Mucosa of rectum (tissue), 2 donors: Measurements from ENCODE around the gene COX7A2.

Source experiments
- H3K27ac ChIP-seq, 2 donors: one replicate each; pipeline ENCODE4 v1.7.0; 2013; ENCODE audit warnings: inconsistent platforms in 2 of 2, low read depth in 2 of 2, low read length in 2 of 2
- H3K27me3 ChIP-seq, 2 donors: one replicate each; pipeline ENCODE4 v1.7.0; 2013; ENCODE audit warnings: low read length in 2 of 2; ENCODE audit not compliant: control insufficient read depth in 2 of 2, insufficient read depth in 2 of 2
- H3K36me3 ChIP-seq, 2 donors: one replicate each; pipeline ENCODE4 v1.7.0; 2013; ENCODE audit warnings: low read length in 2 of 2; ENCODE audit not compliant: control insufficient read depth in 2 of 2, insufficient read depth in 2 of 2
- H3K4me1 ChIP-seq, 2 donors: one replicate each; pipeline ENCODE4 v1.7.0; 2013; ENCODE audit warnings: low read length in 2 of 2, mild to moderate bottlenecking in 1 of 2; ENCODE audit not compliant: control insufficient read depth in 2 of 2, insufficient read depth in 2 of 2
- H3K4me3 ChIP-seq, 2 donors: one replicate each; pipeline ENCODE4 v1.7.0; 2013; ENCODE audit warnings: low read length in 2 of 2
- H3K9ac ChIP-seq, 2 donors: one replicate each; pipeline ENCODE4 v1.7.0; 2013; ENCODE audit warnings: low read length in 2 of 2, low read depth in 1 of 2, mild to moderate bottlenecking in 1 of 2
- H3K9me3 ChIP-seq, 2 donors: one replicate each; pipeline ENCODE4 v1.7.0; 2013; ENCODE audit warnings: low read length in 2 of 2; ENCODE audit not compliant: control insufficient read depth in 2 of 2
- donor health status: healthy.
- donor health status: Normal muscosa, but diverticular disease.

The COX7A2 gene

GRCh38 chr6:75283907-75284631 lies 40.5 kb upstream of the COX7A2 start:
- Histone ChIP-seq H3K4me1 (peaks cover 3 to 6% of the 10 kb centered on the region in 2 donors), H3K9ac (peak overlapping the region; percentile 95), H3K4me3 (peak overlapping the region; percentile 88 to 99)

GRCh38 chr6:75282706-75283105 lies 39.1 kb upstream of the COX7A2 start:
- H3K36me3 ChIP-seq: no peaks in the 10 kb centered on the region
- H3K4me1 ChIP-seq: peaks cover 3 to 6% of the 10 kb centered on the region in 2 donors
- peak overlapping the region in 1 of 2 donors; percentile 88 for H3K4me3 ChIP-seq
- no peak overlapping the region for H3K9ac ChIP-seq
- no peaks in the 10 kb centered on the region for H3K9me3 ChIP-seq
- H3K27ac ChIP-seq: no peak overlapping the region
- H3K27me3 ChIP-seq: no peaks in the 10 kb centered on the region

More at GRCh38 chr6:75283907-75284631, 40.5 kb upstream of the COX7A2 start:
- Histone ChIP-seq H3K27ac (peak overlapping the region; percentile 83 to 87), H3K36me3 (no peaks in the 10 kb centered on the region), H3K9me3 (no peaks in the 10 kb centered on the region), H3K27me3 (no peaks in the 10 kb centered on the region)

GRCh38 chr6:75281653-75282052 lies 38.1 kb upstream of the COX7A2 start:
- Histone ChIP-seq H3K4me1 (peaks cover 3 to 6% of the 10 kb centered on the region in 2 donors), H3K4me3 (no peak overlapping the region), H3K9ac (no peak overlapping the region), H3K36me3 (no peaks in the 10 kb centered on the region), H3K27me3 (no peaks in the 10 kb centered on the region), H3K9me3 (no peaks in the 10 kb centered on the region), H3K27ac (no peak overlapping the region)

- no peaks in the 10 kb centered on the region for H3K27me3 ChIP-seq
- H3K36me3 ChIP-seq: no peaks in the 10 kb centered on the region
- no peak overlapping the region for H3K27ac ChIP-seq
- H3K4me1 ChIP-seq: peaks cover 2 to 3% of the 10 kb centered on the region in 2 donors
- no peak overlapping the region for H3K4me3 ChIP-seq
- H3K9ac ChIP-seq: no peak overlapping the region
- no peaks in the 10 kb centered on the region for H3K9me3 ChIP-seq
These were observed 36.7 kb upstream of the COX7A2 start for GRCh38 chr6:75280131-75280855.

GRCh38 chr6:75279418-75279817 lies 35.8 kb upstream of the COX7A2 start:
- H3K27me3 ChIP-seq: no peaks in the 10 kb centered on the region
- no peaks in the 10 kb centered on the region for H3K9me3 ChIP-seq
- no peak overlapping the region for H3K27ac ChIP-seq
- H3K9ac ChIP-seq: no peak overlapping the region
- H3K4me1 ChIP-seq: peaks cover 0 to 3% of the 10 kb centered on the region in 2 donors
- H3K4me3 ChIP-seq: no peak overlapping the region
- no peaks in the 10 kb centered on the region for H3K36me3 ChIP-seq

- Histone ChIP-seq H3K36me3 (no peaks in the 10 kb centered on the region), H3K4me3 (no peak overlapping the region), H3K27me3 (no peaks in the 10 kb centered on the region), H3K4me1 (peaks cover 0 to 3% of the 10 kb centered on the region in 2 donors), H3K9me3 (no peaks in the 10 kb centered on the region), H3K27ac (no peak overlapping the region), H3K9ac (no peak overlapping the region)
These were observed 35.0 kb upstream of the COX7A2 start for GRCh38 chr6:75278474-75279077.

- H3K36me3 ChIP-seq: peaks cover 6 to 10% of the 10 kb centered on the region in 2 donors
- peaks cover 0 to 3% of the 10 kb centered on the region in 2 donors for H3K9me3 ChIP-seq
- no peak overlapping the region for H3K9ac ChIP-seq
- H3K4me3 ChIP-seq: no peak overlapping the region
- H3K27ac ChIP-seq: no peak overlapping the region
- H3K4me1 ChIP-seq: no peaks in the 10 kb centered on the region
- no peaks in the 10 kb centered on the region for H3K27me3 ChIP-seq
These were observed 31.5 kb upstream of the COX7A2 start for GRCh38 chr6:75275067-75275466.

GRCh38 chr6:75273009-75273408 lies 29.4 kb upstream of the COX7A2 start:
- no peak overlapping the region for H3K9ac ChIP-seq
- no peak overlapping the region for H3K4me3 ChIP-seq
- H3K9me3 ChIP-seq: peaks cover 0 to 3% of the 10 kb centered on the region in 2 donors
- H3K27ac ChIP-seq: peak overlapping the region in 1 of 2 donors; percentile 35
- H3K27me3 ChIP-seq: no peaks in the 10 kb centered on the region
- H3K4me1 ChIP-seq: no peaks in the 10 kb centered on the region
- H3K36me3 ChIP-seq: peaks cover 6 to 10% of the 10 kb centered on the region in 2 donors

- H3K9ac ChIP-seq: no peak overlapping the region
- H3K4me1 ChIP-seq: peaks cover 0 to 4% of the 10 kb centered on the region in 2 donors
- no peak overlapping the region for H3K4me3 ChIP-seq
- H3K9me3 ChIP-seq: peaks cover 0 to 3% of the 10 kb centered on the region in 2 donors
- H3K36me3 ChIP-seq: peaks cover 6 to 10% of the 10 kb centered on the region in 2 donors
- H3K27me3 ChIP-seq: no peaks in the 10 kb centered on the region
- peak overlapping the region in 1 of 2 donors; percentile 35 for H3K27ac ChIP-seq
These were observed 28.7 kb upstream of the COX7A2 start for GRCh38 chr6:75272145-75272840.
